ENCODE results near the gene TMX1. TPM values are rescaled to one million over a fixed set of nuclear protein-coding genes. Genes with fewer than 3 reads are reported as not detected.

Gene TMX1
- total RNA-seq, 1 experiment from 2014 or later = 46.2 TPM

DNA sequence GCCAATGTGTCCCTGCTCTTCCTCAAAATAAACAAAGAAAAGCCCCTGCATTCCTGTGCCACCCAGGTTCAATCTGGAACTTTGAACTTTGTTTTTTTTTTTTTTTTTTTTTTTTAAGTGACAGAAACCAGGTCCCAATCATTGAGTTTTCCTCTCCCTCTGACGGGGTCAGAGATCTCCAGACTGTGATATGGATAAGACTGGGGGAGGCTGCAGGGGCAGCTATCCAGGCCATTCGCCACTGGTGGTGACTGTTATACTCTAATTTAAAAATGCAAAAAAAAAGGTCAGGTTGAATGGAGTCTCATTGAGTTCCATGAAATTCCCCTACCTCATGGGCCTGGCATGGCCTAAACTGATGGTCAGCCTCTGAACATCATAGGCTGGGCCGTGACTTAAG, 57.0 kb downstream of the TMX1 start:
- no TSS peak for BruUV-seq (replicated peaks)
- Histone ChIP-seq H3K27me3 (ENCODE audit: insufficient read depth, low read length) (no peaks in the 10 kb centered on the region), H3K4me3 (replicated peaks in 1 of 2; ENCODE audit: low read depth in 1 of 2, low read length in 2 of 2) (no peak overlapping the region), H3K27ac (ENCODE audit: low read depth, low read length) (no peak overlapping the region), H3K9me3 (ENCODE audit: control insufficient read depth in 1 of 2, insufficient read depth in 1 of 2, low read depth in 1 of 2, low read length in 2 of 2) (no peaks in the 10 kb centered on the region), H3K4me1 (ENCODE audit: control insufficient read depth in 1 of 2, insufficient read depth in 2 of 2, low read length in 2 of 2) (no peaks in the 10 kb centered on the region), H3K4me2 (ENCODE audit: low read length) (no peak overlapping the region), H3K79me2 (ENCODE audit: insufficient read depth, low read length) (no peaks in the 10 kb centered on the region), H3K36me3 (ENCODE audit: control insufficient read depth in 1 of 2, insufficient read depth in 2 of 2, low read length in 2 of 2) (no peaks in the 10 kb centered on the region), H3K9ac (ENCODE audit: low read length) (no peak overlapping the region), H2AFZ (ENCODE audit: low read depth, low read length, poor library complexity, severe bottlenecking) (no peak overlapping the region), H3K9me2 (ENCODE audit: insufficient read depth) (no peaks in the 10 kb centered on the region), H4K20me1 (ENCODE audit: insufficient read depth) (no peaks in the 10 kb centered on the region)
- CTCF ChIA-PET = no interaction called here
- no peak for TF ChIP-seq CEBPB (IDR thresholded peaks at IDR 0.05; ENCODE audit: low read depth)
- TF ChIP-seq ZNF274 (IDR thresholded peaks at IDR 0.05; ENCODE audit: low read depth, low read length) = no peak
- no peak for TF ChIP-seq TCF7L2 (IDR thresholded peaks at IDR 0.05; ENCODE audit: borderline replicate concordance, extremely low read depth, insufficient read depth, insufficient read length)
- TF ChIP-seq, protein P1, sequence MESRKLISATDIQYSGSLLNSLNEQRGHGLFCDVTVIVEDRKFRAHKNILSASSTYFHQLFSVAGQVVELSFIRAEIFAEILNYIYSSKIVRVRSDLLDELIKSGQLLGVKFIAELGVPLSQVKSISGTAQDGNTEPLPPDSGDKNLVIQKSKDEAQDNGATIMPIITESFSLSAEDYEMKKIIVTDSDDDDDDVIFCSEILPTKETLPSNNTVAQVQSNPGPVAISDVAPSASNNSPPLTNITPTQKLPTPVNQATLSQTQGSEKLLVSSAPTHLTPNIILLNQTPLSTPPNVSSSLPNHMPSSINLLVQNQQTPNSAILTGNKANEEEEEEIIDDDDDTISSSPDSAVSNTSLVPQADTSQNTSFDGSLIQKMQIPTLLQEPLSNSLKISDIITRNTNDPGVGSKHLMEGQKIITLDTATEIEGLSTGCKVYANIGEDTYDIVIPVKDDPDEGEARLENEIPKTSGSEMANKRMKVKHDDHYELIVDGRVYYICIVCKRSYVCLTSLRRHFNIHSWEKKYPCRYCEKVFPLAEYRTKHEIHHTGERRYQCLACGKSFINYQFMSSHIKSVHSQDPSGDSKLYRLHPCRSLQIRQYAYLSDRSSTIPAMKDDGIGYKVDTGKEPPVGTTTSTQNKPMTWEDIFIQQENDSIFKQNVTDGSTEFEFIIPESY (IDR thresholded peaks at IDR 0.05; ENCODE audit: extremely low read depth, insufficient replicate concordance, low read length) = no peak
- TF ChIP-seq, protein P2, sequence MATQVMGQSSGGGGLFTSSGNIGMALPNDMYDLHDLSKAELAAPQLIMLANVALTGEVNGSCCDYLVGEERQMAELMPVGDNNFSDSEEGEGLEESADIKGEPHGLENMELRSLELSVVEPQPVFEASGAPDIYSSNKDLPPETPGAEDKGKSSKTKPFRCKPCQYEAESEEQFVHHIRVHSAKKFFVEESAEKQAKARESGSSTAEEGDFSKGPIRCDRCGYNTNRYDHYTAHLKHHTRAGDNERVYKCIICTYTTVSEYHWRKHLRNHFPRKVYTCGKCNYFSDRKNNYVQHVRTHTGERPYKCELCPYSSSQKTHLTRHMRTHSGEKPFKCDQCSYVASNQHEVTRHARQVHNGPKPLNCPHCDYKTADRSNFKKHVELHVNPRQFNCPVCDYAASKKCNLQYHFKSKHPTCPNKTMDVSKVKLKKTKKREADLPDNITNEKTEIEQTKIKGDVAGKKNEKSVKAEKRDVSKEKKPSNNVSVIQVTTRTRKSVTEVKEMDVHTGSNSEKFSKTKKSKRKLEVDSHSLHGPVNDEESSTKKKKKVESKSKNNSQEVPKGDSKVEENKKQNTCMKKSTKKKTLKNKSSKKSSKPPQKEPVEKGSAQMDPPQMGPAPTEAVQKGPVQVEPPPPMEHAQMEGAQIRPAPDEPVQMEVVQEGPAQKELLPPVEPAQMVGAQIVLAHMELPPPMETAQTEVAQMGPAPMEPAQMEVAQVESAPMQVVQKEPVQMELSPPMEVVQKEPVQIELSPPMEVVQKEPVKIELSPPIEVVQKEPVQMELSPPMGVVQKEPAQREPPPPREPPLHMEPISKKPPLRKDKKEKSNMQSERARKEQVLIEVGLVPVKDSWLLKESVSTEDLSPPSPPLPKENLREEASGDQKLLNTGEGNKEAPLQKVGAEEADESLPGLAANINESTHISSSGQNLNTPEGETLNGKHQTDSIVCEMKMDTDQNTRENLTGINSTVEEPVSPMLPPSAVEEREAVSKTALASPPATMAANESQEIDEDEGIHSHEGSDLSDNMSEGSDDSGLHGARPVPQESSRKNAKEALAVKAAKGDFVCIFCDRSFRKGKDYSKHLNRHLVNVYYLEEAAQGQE (IDR thresholded peaks at IDR 0.05; ENCODE audit: low read depth) = no peak
- TF ChIP-seq YY1 (IDR thresholded peaks at IDR 0.05; ENCODE audit: extremely low read depth, insufficient replicate concordance, low read depth, low read length) = no peak
- TF ChIP-seq EGR1 (IDR thresholded peaks at IDR 0.05; ENCODE audit: low read depth) = no peak
- TF ChIP-seq JUND (IDR thresholded peaks at IDR 0.05) = no peak
- no peak for TF ChIP-seq RAD21 (IDR thresholded peaks at IDR 0.05; ENCODE audit: low read depth)
- TF ChIP-seq, protein P3, sequence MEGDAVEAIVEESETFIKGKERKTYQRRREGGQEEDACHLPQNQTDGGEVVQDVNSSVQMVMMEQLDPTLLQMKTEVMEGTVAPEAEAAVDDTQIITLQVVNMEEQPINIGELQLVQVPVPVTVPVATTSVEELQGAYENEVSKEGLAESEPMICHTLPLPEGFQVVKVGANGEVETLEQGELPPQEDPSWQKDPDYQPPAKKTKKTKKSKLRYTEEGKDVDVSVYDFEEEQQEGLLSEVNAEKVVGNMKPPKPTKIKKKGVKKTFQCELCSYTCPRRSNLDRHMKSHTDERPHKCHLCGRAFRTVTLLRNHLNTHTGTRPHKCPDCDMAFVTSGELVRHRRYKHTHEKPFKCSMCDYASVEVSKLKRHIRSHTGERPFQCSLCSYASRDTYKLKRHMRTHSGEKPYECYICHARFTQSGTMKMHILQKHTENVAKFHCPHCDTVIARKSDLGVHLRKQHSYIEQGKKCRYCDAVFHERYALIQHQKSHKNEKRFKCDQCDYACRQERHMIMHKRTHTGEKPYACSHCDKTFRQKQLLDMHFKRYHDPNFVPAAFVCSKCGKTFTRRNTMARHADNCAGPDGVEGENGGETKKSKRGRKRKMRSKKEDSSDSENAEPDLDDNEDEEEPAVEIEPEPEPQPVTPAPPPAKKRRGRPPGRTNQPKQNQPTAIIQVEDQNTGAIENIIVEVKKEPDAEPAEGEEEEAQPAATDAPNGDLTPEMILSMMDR (IDR thresholded peaks at IDR 0.05 in 2 of 3, conservative IDR thresholded peaks at IDR 0.05 in 1 of 3; ENCODE audit: borderline replicate concordance in 1 of 3, insufficient read depth in 1 of 3, low read depth in 2 of 3, low read length in 2 of 3) = no peak
- DNase-seq (ENCODE audit: low read depth, low spot score) (no peak), ATAC-seq (no peak)
- RAD21 ChIA-PET (ENCODE audit: low non-redundant PET in 1 of 2, low total read pairs in 2 of 2, uncharacterized antibody in 2 of 2, unreplicated experiment in 2 of 2) = no interaction called here
- intact Hi-C loops (cut with micrococcal nuclease) = no loop called here
- POLR2A ChIA-PET = no interaction called here
